Endothelial cell of hepatic sinusoid (primary cell): ENCODE results near the gene CRADD.
"Not testable (repeated sequence)": the region's sequence is repeated elsewhere in the genome, so short reads cannot be mapped to it uniquely, and the experiment has no call there.

Experiments used
- in situ Hi-C: cut with HindIII; loops from 2 replicates; pipeline ENCODE4 v1.10.0; 2017; ENCODE audit warnings: low sequenced_read_pairs

The CRADD gene

GRCh38 chr12:93857279-93857938, 180.2 kb downstream of the CRADD start:
- in situ Hi-C loops, result no loop called here

- in situ Hi-C loops, result no loop called here
Measured at GRCh38 chr12:93857991-93858447, 180.8 kb downstream of the CRADD start.

GRCh38 chr12:93860668-93861373, 183.6 kb downstream of the CRADD start:
- in situ Hi-C loops, result no loop called here

GRCh38 chr12:93862424-93862823, 185.2 kb downstream of the CRADD start:
- in situ Hi-C loops, result no loop called here

GRCh38 chr12:93865751-93866150, 188.6 kb downstream of the CRADD start:
- in situ Hi-C loops, result no loop called here

- in situ Hi-C loops, result no loop called here
Measured at GRCh38 chr12:93868771-93869170, 191.6 kb downstream of the CRADD start.

- in situ Hi-C loops, result no loop called here
Measured at GRCh38 chr12:93870020-93870795, 193.0 kb downstream of the CRADD start.

- in situ Hi-C loops, result not testable (repeated sequence)
Measured at GRCh38 chr12:93871566-93871965, 194.4 kb downstream of the CRADD start.

- in situ Hi-C loops, result no loop called here
Measured at GRCh38 chr12:93873561-93873960, 196.4 kb downstream of the CRADD start.

GRCh38 chr12:93875157-93875556, 198.0 kb downstream of the CRADD start:
- in situ Hi-C loops, result no loop called here

GRCh38 chr12:93876360-93876759, 199.2 kb downstream of the CRADD start:
- in situ Hi-C loops, result no loop called here

GRCh38 chr12:93877446-93877845, 200.3 kb downstream of the CRADD start:
- in situ Hi-C loops, result no loop called here

- in situ Hi-C loops, result no loop called here
Measured at GRCh38 chr12:93879476-93880421, 202.6 kb downstream of the CRADD start.

- in situ Hi-C loops, result no loop called here
Measured at GRCh38 chr12:93880853-93881522, 203.8 kb downstream of the CRADD start.

GRCh38 chr12:93882763-93883162, 205.6 kb downstream of the CRADD start:
- in situ Hi-C loops, result no loop called here

- in situ Hi-C loops, result no loop called here
Measured at GRCh38 chr12:93883436-93884154, 206.4 kb downstream of the CRADD start.

GRCh38 chr12:93884794-93885460, 207.8 kb downstream of the CRADD start:
- in situ Hi-C loops, result loop anchor here (5.0 kb wide), 1 partner anchor 33 kb away; no protein-coding TSS in a partner anchor

- in situ Hi-C loops, result loop anchor here (5.0 kb wide), 1 partner anchor 34 kb away; no protein-coding TSS in a partner anchor
Measured at GRCh38 chr12:93885973-93886532, 208.9 kb downstream of the CRADD start.
